ENCODE results near the gene MGA.
"Not testable (repeated sequence)": the region's sequence is repeated elsewhere in the genome, so short reads cannot be mapped to it uniquely, and the experiment has no call there.

MGA gene

DNA sequence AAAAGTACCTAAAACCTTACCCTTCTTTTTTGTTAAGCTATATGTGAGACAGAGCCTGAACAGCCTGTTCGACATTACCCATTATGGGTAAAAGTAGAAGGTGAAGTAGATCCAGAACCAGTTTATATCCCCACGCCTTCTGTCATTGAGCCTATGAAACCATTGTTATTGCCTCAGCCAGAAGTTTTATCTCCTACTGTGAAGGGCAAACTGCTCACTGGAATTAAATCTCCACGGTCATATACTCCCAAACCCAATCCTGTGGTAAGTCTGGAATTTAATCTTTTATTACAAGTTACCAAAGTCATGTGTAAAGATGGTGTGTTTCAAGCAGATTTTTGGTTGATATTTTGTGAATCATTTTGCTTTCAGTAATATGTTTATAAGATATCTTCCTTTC lies 66.9 kb downstream of the MGA start:
- DNase-seq, result no peak

DNA sequence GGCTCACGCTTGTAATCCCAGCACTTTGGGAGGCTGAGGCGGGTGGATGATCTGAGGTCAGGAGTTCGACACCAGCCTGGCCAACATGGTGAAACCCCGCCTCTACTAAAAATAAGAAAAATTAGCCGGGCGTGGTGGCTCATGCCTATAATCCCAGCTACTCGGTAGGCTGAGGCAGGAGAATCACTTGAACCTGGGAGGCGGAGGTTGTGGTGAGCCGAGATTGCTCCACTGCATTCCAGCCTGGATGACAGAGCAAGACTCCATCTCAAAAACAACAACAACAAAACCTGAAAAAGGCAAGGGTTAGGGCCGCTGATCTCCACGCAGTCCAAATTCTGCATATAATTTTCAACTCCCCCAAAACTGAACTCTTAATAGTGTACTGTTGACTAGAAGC lies 67.9 kb downstream of the MGA start:
- not testable (repeated sequence) for DNase-seq

DNA sequence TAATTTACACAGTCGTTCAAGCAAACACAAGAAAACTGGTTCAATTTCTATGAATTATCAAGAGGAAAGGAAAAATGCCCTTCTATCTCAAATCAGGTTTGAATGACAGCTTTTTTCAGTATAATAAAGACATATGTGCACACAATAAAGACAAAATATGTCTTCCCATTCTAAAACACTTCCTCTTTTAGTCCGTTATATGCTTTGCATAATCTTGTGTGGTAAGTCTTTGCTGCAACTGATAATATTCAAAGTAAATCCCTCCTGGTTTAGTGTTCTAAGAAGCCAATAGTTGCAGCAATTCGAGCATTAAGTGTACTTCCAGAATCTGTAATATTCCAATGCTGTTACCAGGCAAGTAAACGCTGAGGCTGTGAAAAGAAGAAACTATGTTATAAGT lies 70.3 kb downstream of the MGA start:
- no peak for DNase-seq

DNA sequence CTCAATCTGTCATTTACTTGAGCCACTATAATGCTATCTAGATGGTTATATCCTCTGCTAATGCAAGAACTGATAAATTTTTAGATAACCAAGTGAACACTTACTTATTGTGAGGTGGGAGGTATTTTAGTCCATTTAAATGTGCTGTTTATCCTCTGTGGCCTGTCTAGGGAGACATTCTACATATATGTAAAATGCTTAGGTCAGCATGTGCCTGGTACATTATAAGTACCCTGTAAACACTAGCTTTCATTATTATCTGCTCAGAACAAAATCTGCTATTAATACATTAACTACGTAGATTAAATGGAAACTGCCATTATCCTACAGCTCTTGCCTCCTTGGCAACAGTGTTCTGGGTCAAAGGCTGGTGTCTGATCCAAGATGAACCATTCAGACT lies 72.3 kb downstream of the MGA start:
- DNase-seq, result no peak

GRCh38 chr15:41734079-41734478 lies 73.9 kb downstream of the MGA start:
- DNase-seq, result no peak

DNA sequence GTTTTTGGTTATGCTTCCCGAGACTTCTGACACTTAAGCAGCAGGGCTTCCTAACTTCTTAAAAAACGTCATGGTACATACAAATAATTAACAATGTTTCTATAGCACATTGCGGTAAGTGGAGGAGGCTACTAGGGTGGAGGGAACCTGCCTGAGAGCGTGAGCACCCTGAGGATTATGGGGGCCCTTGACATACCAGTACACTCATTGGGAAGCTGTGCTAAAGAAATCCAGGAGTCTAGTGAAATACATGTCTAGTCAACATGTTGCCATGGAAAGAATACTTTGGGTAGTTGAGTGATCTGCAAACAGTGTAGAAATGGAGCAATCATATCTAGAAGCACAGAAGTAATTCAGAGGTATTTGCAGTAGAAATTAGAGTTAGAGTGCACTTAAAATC lies 74.8 kb downstream of the MGA start:
- no peak for DNase-seq

GRCh38 chr15:41735492-41735891 lies 75.3 kb downstream of the MGA start:
- DNase-seq, result not testable (repeated sequence)

DNA sequence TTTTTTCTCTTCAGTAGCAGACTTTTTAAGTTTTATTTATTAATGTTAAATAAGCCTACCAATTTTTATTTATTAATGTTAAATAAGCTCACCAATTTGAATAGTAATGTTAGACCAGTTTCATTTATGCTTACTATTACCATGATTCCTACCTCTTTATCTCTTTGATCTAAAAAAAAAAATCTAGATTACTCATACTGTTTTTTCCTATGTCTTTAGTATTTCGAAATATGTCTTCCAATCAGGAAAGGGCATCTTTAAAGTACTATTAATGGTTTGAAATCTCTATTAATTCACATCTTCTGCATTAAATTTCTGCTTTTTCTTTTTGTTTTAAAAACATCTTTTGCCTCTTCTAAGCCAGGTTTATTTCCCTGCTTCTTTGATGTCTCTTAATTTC lies 86.6 kb downstream of the MGA start:
- no peak for DNase-seq

DNA sequence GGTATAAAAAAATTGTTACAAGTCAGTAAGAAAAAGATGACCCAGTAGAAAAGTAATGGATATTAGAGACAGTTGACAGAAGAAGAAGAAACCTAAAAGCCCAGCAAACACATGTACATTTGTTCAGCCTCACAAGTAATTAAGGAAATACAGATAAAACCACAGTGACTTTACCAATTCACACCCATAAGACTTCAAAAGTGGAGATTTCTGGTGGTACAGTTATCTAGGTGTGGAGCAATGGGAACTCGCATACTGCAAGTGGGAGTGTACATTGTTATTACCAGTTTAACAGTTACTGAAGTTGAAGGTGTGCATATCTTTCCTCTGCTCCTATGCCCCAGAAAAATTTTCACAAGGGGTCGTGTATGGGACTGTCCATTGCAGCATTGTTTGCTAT lies 96.0 kb downstream of the MGA start:
- DNase-seq, result no peak

DNA sequence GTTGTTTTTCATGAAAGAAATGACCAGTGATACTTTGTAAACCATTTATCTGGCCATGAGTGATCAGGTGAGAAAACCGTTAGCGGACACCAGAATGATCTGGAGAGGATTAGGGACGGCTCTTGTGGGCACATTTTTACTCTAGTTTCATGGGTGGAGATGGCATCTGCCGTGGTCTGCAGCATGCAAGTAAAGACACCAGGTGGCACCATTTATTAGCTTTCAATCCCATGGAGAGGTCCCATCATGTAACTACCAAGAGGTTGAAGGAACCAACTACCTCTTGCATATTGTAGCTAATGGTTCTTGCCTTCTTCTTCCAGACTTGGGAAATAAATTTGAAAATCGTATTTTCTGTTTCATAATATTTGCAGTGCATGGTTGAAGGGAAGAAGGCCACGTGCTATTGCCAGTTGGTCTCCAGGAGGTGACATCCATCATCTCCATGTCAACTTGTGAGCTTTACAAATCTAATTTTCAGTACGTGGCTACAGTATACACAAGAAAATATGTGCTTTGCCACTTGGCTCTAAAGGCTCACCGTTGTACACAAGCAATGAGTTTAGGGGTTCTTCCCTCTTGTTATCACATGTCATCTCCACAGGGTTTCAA lies 112.6 kb downstream of the MGA start:
- peak; percentile 80 for DNase-seq

GRCh38 chr15:41773332-41773728 lies 113.1 kb downstream of the MGA start:
- no peak for DNase-seq

DNA sequence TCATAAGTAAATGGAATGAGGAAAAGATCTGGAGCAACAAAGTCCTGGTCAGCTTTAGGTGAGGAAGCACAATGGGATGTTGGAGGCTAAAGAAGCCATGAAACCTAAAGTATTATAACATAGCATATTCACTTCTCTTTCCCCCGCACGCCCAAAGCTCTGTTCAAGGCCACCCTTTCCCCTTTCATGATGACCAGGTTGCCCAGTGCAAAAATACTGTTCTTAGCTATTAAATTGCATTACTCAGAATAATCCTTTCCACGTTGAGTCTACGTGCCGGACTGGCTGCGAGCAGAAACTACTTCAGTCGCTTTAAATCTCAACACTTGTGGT lies 113.5 kb downstream of the MGA start:
- DNase-seq, result no peak

DNA sequence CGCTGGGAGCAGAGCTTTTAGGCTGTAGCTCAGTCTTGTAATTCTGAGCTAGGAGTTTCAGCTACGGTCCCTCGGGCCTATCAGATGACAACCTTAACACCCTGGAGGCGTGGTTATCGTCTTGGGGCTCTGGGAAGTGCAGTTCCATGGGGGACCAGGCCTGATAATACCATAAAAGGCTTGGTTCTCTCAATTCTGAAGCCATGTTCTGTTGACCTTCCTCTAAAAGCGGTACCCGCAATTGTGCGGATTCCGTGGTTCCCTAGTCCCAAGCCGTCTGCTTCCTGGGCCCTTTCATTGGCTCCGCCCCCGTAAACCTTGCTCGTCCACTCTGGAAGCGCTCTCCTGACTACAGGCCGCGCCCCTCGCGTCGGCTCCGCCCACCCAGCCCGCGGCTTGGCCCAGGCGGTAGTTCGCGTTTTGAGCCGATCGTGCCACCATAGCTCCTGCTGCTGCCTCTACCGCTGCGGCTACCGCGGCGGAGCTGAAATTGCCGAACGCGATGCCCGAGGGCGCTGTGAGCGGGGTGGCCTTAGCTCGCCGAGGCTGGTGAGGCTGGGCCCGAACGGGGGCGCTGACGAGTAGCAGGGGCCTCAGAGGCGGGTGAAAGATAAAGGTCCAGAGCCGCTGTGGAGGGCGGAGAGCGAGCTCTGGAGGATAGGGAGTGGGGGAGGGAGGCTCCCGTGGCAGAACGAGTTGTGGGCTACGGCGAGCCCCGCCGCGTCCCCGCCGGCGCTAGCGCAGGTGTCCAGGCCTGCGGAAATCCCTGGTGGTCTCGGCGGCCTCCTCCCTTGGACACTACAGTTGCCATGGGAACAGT lies 114.1 kb downstream of the MGA start, which contains the start of gene MAPKBP1:
MAPKBP1 (plus strand) TSS at position 423 of the 820 bp plus-strand sequence. CDS start 792 bp downstream, outside the sequence.
- peak; percentile 98 for DNase-seq

GRCh38 chr15:41774882-41775417 lies 114.7 kb downstream of the MGA start:
- DNase-seq, result no peak

DNA sequence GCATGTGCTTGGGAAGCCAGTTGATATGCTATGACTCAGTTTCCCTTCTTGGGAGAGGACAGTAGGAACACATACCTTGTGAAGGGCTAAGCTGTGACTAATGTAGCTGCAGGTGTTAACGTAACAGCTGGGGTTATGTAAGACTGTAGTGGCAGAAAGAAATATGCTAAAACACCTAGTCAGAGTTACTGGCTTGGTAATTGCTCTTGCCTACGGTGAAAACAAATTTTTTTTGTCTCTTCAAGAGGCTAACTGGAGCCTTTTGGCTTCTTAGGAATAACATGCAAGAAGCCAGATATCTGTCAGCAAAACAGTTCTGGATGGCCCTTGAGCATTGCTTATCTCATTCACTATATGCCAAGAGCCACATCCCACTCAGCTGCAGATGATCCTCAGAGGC lies 115.4 kb downstream of the MGA start:
- no peak for DNase-seq

DNA sequence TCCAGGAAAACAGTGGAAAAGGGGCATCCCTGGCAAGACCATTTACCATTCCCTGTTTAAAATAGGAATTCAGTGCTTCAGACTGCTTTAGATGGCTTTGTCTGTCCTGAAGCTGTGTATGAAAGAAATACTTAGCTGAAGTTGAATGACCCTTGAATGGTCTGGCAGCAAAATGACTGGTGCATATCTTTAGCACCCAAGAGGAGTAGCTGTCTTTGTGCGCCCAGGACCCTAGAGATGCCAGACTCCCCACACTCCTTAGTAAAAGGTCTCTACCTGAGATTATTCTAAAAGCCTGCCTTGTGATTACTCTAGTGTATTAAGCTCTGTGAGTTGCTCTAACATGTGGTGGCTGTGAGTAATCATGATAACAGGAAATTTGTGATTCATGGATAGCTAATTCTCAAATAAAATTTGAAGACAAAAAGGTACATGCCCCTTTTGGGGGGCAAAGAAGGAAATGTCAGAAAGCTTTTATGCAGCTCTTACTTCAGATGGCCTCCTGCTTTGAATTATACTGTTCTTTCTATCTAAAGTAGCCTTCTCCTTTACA lies 117.3 kb downstream of the MGA start:
- no peak for DNase-seq

- no peak for DNase-seq
Observed at GRCh38 chr15:41778521-41778920, 118.3 kb downstream of the MGA start.

DNA sequence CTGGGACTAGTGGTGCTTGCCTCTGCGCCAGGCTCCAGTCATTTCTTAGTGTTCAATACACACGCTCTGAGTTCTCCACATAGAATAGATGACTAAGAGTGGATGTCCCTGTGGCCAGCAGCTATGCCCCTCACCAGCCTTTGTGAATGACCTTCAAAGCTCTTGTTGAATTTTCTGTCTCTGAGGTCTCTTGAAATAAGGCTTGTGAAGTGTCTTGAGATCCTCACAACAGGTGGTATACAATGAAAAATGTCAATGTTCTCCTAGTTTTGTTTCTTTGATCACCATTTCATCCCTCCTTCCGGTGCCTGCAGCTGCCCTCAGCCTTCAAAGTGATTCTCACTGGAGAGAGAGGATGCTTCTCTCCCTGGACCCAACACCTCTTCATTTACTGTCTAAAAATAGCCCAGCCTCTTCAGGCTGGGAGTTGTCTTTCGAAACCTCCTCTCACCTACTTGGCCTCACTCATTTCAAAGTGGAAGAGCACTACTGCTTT lies 119.5 kb downstream of the MGA start:
- no peak for DNase-seq

DNA sequence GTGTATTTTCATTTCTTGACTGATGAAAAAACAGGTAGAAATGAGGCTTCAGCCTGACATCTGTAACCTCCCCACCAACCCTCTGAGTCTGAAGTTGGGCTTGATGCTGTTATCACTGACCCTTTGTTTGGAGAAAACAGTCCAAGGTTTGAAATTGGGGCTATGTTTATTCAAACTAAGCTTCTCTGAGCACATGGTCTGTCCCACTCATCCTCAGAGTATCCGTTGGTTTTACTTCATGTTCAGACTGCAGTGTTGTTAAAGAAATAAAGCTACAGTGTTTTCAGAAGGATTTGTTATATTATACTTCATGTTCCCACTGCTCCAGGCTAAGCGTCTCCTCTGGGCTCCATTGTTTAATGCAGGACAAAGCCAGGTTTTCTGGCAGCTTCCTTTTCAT lies 120.1 kb downstream of the MGA start:
- DNase-seq, result no peak

DNA sequence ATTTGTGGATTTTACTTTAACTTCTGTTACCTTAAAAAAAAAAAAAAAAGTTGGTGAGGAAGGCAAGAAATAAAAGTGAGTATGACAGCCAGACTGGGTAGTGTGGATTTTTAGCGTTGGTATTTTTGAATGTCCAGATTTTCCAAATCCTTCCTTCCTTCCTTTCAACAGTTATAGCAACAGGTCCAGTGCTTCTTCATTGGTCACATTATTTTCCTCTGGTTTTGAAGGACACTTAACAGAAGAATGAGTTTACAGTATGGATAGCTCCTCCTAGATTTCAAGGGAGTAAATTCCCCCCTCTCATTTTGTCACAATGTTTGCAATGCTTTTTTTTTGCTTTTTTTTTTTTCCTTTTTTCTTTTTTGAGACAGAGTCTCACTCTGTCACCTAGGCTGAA lies 120.5 kb downstream of the MGA start:
- DNase-seq, result no peak

DNA sequence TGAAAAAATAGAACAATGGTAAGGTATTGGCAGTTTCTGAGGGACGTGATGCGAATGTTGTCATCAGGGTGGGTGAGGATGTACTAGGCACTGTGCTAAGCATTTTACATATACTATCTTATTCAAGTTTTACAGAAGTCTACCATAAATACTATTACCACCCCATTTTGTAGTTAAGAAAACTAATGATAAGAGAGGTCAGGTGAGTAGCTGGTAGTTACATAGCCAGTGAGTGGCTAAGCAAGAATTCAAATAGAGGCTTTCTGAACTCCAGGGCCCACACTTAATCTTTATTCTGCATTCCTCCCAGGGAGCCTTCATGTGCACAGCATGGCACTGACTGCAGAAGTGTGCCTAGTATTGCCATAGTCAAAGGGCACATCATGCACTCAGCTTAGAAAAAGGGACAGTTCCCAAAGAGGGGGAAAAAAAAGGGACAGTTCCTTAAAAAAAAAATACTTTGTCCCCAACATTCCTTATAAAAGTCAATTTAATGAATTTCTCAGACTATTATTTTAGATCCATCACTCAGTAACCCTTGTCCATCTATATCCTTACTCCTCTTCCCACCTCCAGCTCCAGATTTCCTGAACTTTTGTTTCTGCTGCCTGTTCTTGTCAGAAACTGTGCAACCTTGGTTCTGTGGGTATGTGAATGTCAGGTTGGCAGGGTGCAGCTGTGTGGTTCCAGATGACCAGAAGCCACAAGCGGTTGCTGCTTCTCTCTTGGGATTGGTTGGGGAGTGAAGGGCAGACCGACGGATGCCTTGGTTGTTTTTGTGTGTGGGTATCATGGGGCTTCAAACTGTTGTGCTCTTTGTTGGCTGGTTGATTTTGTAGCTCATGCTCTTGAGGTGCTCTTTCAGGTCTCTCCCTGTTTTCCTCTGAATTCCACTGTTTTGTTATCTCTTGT lies 122.4 kb downstream of the MGA start:
- no peak for DNase-seq

- DNase-seq, result no peak
Observed at GRCh38 chr15:41783296-41783695, 123.1 kb downstream of the MGA start.

- DNase-seq, result no peak
Observed at GRCh38 chr15:41788262-41788661, 128.1 kb downstream of the MGA start.

Data from CD4-positive, alpha-beta T cell treated with Interleukin-10 for 1 hour (primary cell).